HepG2 (cell line): ENCODE data around the gene ESYT3. TPM values are rescaled to one million over a fixed set of nuclear protein-coding genes. Genes with fewer than 3 reads are reported as not detected.

Source experiments
- ATAC-seq: fragments of 200-7000 bp; cut with Tn5 transposase; 3 replicates; pipeline ENCODE4 v1.9.1; 2020; ENCODE audit warnings: mild to moderate bottlenecking, moderate library complexity
- BruUV-seq: library from RNA; stranded (reverse); fragments of 400-500 nt; replicated peaks from 2 replicates; lab custom pipeline; 2021; lab: Mats Ljungman, UMichigan
- CTCF ChIA-PET: fragments of 300-600 bp; formaldehyde crosslinking; extraction: SDS; loops from one replicate; lab custom pipeline; 2021; ENCODE audit warnings: low total read pairs, inconsistent platforms, low intra/inter-chr PET ratio; lab: Yijun Ruan, JAX
- POLR2A ChIA-PET: fragments of 350-600 bp; sonication (Branson Sonifier 250); formaldehyde crosslinking; loops from one replicate; lab custom pipeline; 2020; ENCODE audit warnings: antibody characterized with exemption, inconsistent platforms; lab: Yijun Ruan, JAX
- DNase-seq: peaks from one replicate; pipeline ENCODE4 v3.0.0-alpha.2; 2015; ENCODE audit warnings: low spot score
- FAIRE-seq: peaks from 3 replicates; lab custom pipeline; 2011; peaks lifted over from hg19 to GRCh38; lab: Jason Lieb, UNC
- H2AFZ ChIP-seq: one replicate; pipeline ENCODE4 v1.6.1; 2011; ENCODE audit warnings: low read length, inconsistent platforms
- H3K27ac ChIP-seq: fragments of 300-600 bp; 3 replicates; pipeline ENCODE4 v1.8.0; 2011; ENCODE audit warnings: mixed run types, mild to moderate bottlenecking, mixed read lengths, low read length, inconsistent platforms; ENCODE audit not compliant: insufficient read depth; ENCODE audit errors: extremely low read length
- H3K27me3 ChIP-seq, 2 experiments: fragments of 200-600 bp in 1 of 2; 2 replicates in 1 of 2; 3 replicates in 1 of 2; pipeline versions ENCODE4 v1.6.0 to v1.8.0; 2011; ENCODE audit warnings: low read length in 2 of 2, mild to moderate bottlenecking in 2 of 2, moderate library complexity in 2 of 2, inconsistent platforms in 1 of 2; ENCODE audit not compliant: insufficient read depth in 2 of 2, control insufficient read depth in 1 of 2
- H3K36me3 ChIP-seq, 2 experiments: fragments of 200-600 bp in 1 of 2; replicated peaks in 1 of 2; 2 replicates in 1 of 2; 3 replicates in 1 of 2; pipeline versions ENCODE4 v1.5.1 to v1.8.0; 2011; ENCODE audit warnings: low read length in 2 of 2, inconsistent platforms in 1 of 2; ENCODE audit not compliant: insufficient read depth in 2 of 2, control insufficient read depth in 1 of 2
- H3K4me1 ChIP-seq: 2 replicates; pipeline ENCODE4 v1.5.1; 2012; ENCODE audit warnings: low read length, inconsistent platforms; ENCODE audit not compliant: insufficient read depth
- H3K4me2 ChIP-seq: 2 replicates; pipeline ENCODE4 v1.6.0; 2011; ENCODE audit warnings: low read depth, low read length, inconsistent platforms
- H3K4me3 ChIP-seq, 3 experiments: fragments of 200-600 bp in 1 of 3; sonication (generic), shearing (Covaris generic) in 1 of 3; replicated peaks in 1 of 3; 2 replicates each; pipeline ENCODE4 v1.5.1; 2011 to 2016; ENCODE audit warnings: low read length in 3 of 3, inconsistent platforms in 2 of 3, low read depth in 2 of 3, mild to moderate bottlenecking in 2 of 3, control low read depth in 1 of 3, mixed read lengths in 1 of 3; ENCODE audit not compliant: insufficient read depth in 1 of 3
- H3K79me2 ChIP-seq: one replicate; pipeline ENCODE4 v1.6.1; 2011; ENCODE audit warnings: low read length, inconsistent platforms; ENCODE audit not compliant: insufficient read depth
- H3K9ac ChIP-seq: 2 replicates; pipeline ENCODE4 v1.6.0; 2011; ENCODE audit warnings: mild to moderate bottlenecking, low read depth, low read length, inconsistent platforms; ENCODE audit not compliant: insufficient read depth
- H3K9me3 ChIP-seq: 2 replicates; pipeline ENCODE4 v1.5.1; 2012; ENCODE audit warnings: mild to moderate bottlenecking, low read length
- H4K20me1 ChIP-seq: 2 replicates; pipeline ENCODE4 v1.6.0; 2011; ENCODE audit warnings: inconsistent platforms, mild to moderate bottlenecking, low read length, moderate library complexity; ENCODE audit not compliant: insufficient read depth
- CREM ChIP-seq, 2 experiments: sonication (generic) in 1 of 2; formaldehyde crosslinking in 1 of 2; IDR thresholded peaks; 2 replicates each; pipeline versions ENCODE4 v1.4.0 to v1.6.1; 2016 to 2020; ENCODE audit warnings: antibody characterized with exemption in 1 of 2, mild to moderate bottlenecking in 1 of 2, missing genetic modification reagents in 1 of 2
- JUND ChIP-seq: sonication (generic); formaldehyde crosslinking; IDR thresholded peaks from 2 replicates; pipeline ENCODE4 v1.8.0; 2022; ENCODE audit warnings: mild to moderate bottlenecking, missing genetic modification reagents
- KAT2B ChIP-seq: fragments of 150-350 bp; IDR thresholded peaks from 2 replicates; pipeline ENCODE4 v1.6.1; 2014; ENCODE audit warnings: low read depth, low read length, borderline replicate concordance
- KAT8 ChIP-seq: IDR thresholded peaks from 2 replicates; pipeline ENCODE4 v1.6.1; 2016; ENCODE audit warnings: missing genetic modification reagents, missing compliant biosample characterization
- KLF12 ChIP-seq: sonication (generic); formaldehyde crosslinking; IDR thresholded peaks from 2 replicates; pipeline ENCODE4 v1.4.0; 2020; ENCODE audit warnings: missing genetic modification reagents, borderline replicate concordance
- MIER3 ChIP-seq: IDR thresholded peaks from 2 replicates; pipeline ENCODE4 v1.6.1; 2016; ENCODE audit warnings: missing compliant biosample characterization, borderline replicate concordance
- MXD4 ChIP-seq: IDR thresholded peaks from 2 replicates; pipeline ENCODE4 v1.6.1; 2016; ENCODE audit warnings: mild to moderate bottlenecking, missing biosample characterization, missing genetic modification reagents
- SMYD3 ChIP-seq: sonication (generic); formaldehyde crosslinking; IDR thresholded peaks from 2 replicates; pipeline ENCODE4 v1.8.1; 2023; ENCODE audit warnings: mild to moderate bottlenecking, missing genetic modification reagents
- SNAPC2 ChIP-seq: sonication (generic); formaldehyde crosslinking; IDR thresholded peaks from 2 replicates; pipeline ENCODE4 v1.8.1; 2022; ENCODE audit warnings: mild to moderate bottlenecking, missing genetic modification reagents
- TBP ChIP-seq: sonication (generic); formaldehyde crosslinking; IDR thresholded peaks from 2 replicates; pipeline ENCODE4 v1.5.0; 2020; ENCODE audit warnings: missing genetic modification reagents
- ZKSCAN5 ChIP-seq: sonication (generic); formaldehyde crosslinking; IDR thresholded peaks from 2 replicates; pipeline ENCODE4 v1.5.1; 2020; ENCODE audit warnings: mild to moderate bottlenecking, missing genetic modification reagents
- ZNF431 ChIP-seq: sonication (generic); formaldehyde crosslinking; IDR thresholded peaks from 2 replicates; pipeline ENCODE4 v1.9.0; 2022; ENCODE audit warnings: missing genetic modification reagents, low read depth, mild to moderate bottlenecking, borderline replicate concordance
- ZNF547 ChIP-seq: sonication (generic); formaldehyde crosslinking; IDR thresholded peaks from 2 replicates; pipeline ENCODE4 v1.5.1; 2020; ENCODE audit warnings: mild to moderate bottlenecking, missing genetic modification reagents
- ZNF644 ChIP-seq: IDR thresholded peaks from 2 replicates; pipeline ENCODE4 v1.6.1; 2016; ENCODE audit warnings: low read depth
- ZNF747 ChIP-seq: sonication (generic); formaldehyde crosslinking; IDR thresholded peaks from 2 replicates; pipeline ENCODE4 v1.8.1; 2023; ENCODE audit warnings: missing genetic modification reagents, mild to moderate bottlenecking, borderline replicate concordance
- ZNF776 ChIP-seq: sonication (generic); formaldehyde crosslinking; IDR thresholded peaks from 2 replicates; pipeline ENCODE4 v1.4.0; 2020; ENCODE audit warnings: mild to moderate bottlenecking, missing genetic modification reagents
- ZSCAN21 ChIP-seq: sonication (generic); formaldehyde crosslinking; IDR thresholded peaks from 2 replicates; pipeline ENCODE4 v1.8.0; 2022; ENCODE audit warnings: mild to moderate bottlenecking, missing genetic modification reagents, moderate library complexity, borderline replicate concordance
- WGBS: methylation state at CpG from one replicate; pipeline ENCODE4 v1.1.6; 2017; ENCODE audit warnings: low lambda C conversion rate; 5-methylcytosine and 5-hydroxymethylcytosine counted together
- in situ Hi-C: cut with HindIII; loops from 2 replicates; pipeline ENCODE4 v1.10.0; 2017; ENCODE audit warnings: low pct_unique_long_range_greater_than_20kb; ENCODE audit not compliant: extremely low pct_ligation_motif_present
- intact Hi-C: fragments of 100-400 bp; cut with micrococcal nuclease; formaldehyde crosslinking; loops from one replicate; pipeline ENCODE4 v1.10.0; 2022; ENCODE audit not compliant: unreplicated experiment
- polyA plus RNA-seq, 8 experiments: library from polyadenylated mRNA; depleted of rRNA in 3 of 8; stranded (reverse) in 7 of 8; unstranded in 1 of 8; fragments of >200 nt; fragmentation: Illumina TruSeq in 4 of 8; extraction: Trizol in 4 of 8; gene quantifications; 2 replicates each; pipeline versions ENCODE4 v1.2.1 to v1.2.3, GENCODE V29; 2011 to 2016; ENCODE audit warnings: low read depth in 4 of 8, missing spikeins in 1 of 8, mixed read lengths in 1 of 8; ENCODE audit not compliant: insufficient read depth in 1 of 8
- total RNA-seq, 5 experiments: library from RNA; depleted of rRNA; stranded (reverse); fragments of >200 nt; fragmentation: Illumina TruSeq; extraction: Trizol; gene quantifications; 2 replicates each; pipeline ENCODE4 v1.2.3, GENCODE V29; 2016; ENCODE audit warnings: low read depth in 1 of 5

Gene ESYT3
- total and polyA plus RNA-seq, 2 of the 13 experiments (the other 11 are each of a cell fraction or from before 2014, with no cell fraction given): 1.5 to 4.1 TPM

GRCh38 chr3:138405486-138405885 lies 28.9 kb upstream of the ESYT3 start:
- Histone ChIP-seq H3K4me2 (no peak overlapping the region), H3K4me3 (no peak overlapping the region), H3K4me1 (peaks cover 11% of the 10 kb centered on the region), H3K79me2 (no peaks in the 10 kb centered on the region), H3K27ac (no peak overlapping the region), H2AFZ (no peak overlapping the region), H3K9me3 (no peaks in the 10 kb centered on the region), H3K36me3 (no peaks in the 10 kb centered on the region; a peak in 1 of 5 replicates), H4K20me1 (no peaks in the 10 kb centered on the region), H3K9ac (no peak overlapping the region), H3K27me3 (0 out of 5 replicates have a peak, but pooled peaks cover 0 to 1% of the 10 kb centered on the region in 2 experiments)
- ATAC-seq: no peak
- TF ChIP-seq MXD4 (CRISPR knock-in tag): no peak
- no peak for TF ChIP-seq KLF12 (CRISPR knock-in tag)
- TF ChIP-seq MIER3 (CRISPR knock-in tag): no peak
- no peak for TF ChIP-seq KAT8
- TF ChIP-seq ZNF547 (CRISPR knock-in tag): no peak
- no peak for TF ChIP-seq ZNF644 (CRISPR knock-in tag)
- TF ChIP-seq KAT2B: no peak
- TF ChIP-seq JUND (CRISPR knock-in tag): no peak
- no peak for TF ChIP-seq CREM (IDR thresholded peaks at IDR 0.05)
- TF ChIP-seq CREM (CRISPR knock-in tag; IDR thresholded peaks at IDR 0.05): no peak
- no peak for TF ChIP-seq ZNF747 (CRISPR knock-in tag)
- no peak for TF ChIP-seq TBP (CRISPR knock-in tag)
- TF ChIP-seq SNAPC2: no peak
- no peak for TF ChIP-seq ZSCAN21 (CRISPR knock-in tag)
- no peak for TF ChIP-seq ZKSCAN5 (CRISPR knock-in tag)
- TF ChIP-seq ZNF431 (CRISPR knock-in tag): no peak
- no peak for TF ChIP-seq ZNF776
- TF ChIP-seq SMYD3 (CRISPR knock-in tag): no peak
- BruUV-seq: no TSS peak
- 85% methylated on average over 5 of the region's 5 CpGs for WGBS
- ChIA-PET CTCF (no interaction called here), POLR2A (no interaction called here)
- intact Hi-C loops (no loop called here), in situ Hi-C loops (no loop called here)
- no peak for FAIRE-seq
- DNase-seq: no peak
